Adipose tissue (tissue), 3 donors: Measurements from ENCODE around the gene PLPPR2. TPM values are rescaled to one million over a fixed set of nuclear protein-coding genes. Genes with fewer than 3 reads are reported as not detected.
"Not testable (repeated sequence)": the region's sequence is repeated elsewhere in the genome, so short reads cannot be mapped to it uniquely, and the experiment has no call there.

Experiments used
- H3K27ac ChIP-seq: one replicate; pipeline ENCODE4 v1.5.1; 2013; ENCODE audit warnings: low read depth, low read length
- WGBS, 3 donors: extraction: QIAGEN DNeasy Blood & Tissue Kit; methylation state at CpG; one replicate each; pipeline ENCODE4 v1.1.7; 2013; 5-methylcytosine and 5-hydroxymethylcytosine counted together
- polyA plus RNA-seq, 3 donors: library from polyadenylated mRNA; stranded (reverse); fragments of 200-250 nt; gene quantifications; one replicate each; pipeline ENCODE4 v1.2.3, GENCODE V29; 2013
- donor health status: healthy with polysubstance abuse.
- donor health status: Bipolar disorder and iron deficiency.
- donor health status: healthy.

The PLPPR2 gene
- polyA plus RNA-seq, 3 donors: 5.9 to 18.3 (median 17.9) TPM

- no peak overlapping the region for H3K27ac ChIP-seq
- WGBS, 3 donors: 11 to 24% (median 22%) methylated on average over 17 to 21 of the region's 21 CpGs
Measured at GRCh38 chr19:11338569-11339253, 16.5 kb upstream of the PLPPR2 start.

- H3K27ac ChIP-seq: no peak within 1 kb of the TSS
- 5 to 6% (median 6%) methylated on average over 47 to 53 of the region's 53 CpGs for WGBS, 3 donors
Measured at GRCh38 chr19:11339254-11340098, 15.8 kb upstream of the PLPPR2 start, which contains the start of gene RAB3D. RAB3D (minus strand) TSS chr19:11339657; CDS start chr19:11337399, 2,258 bp downstream.

GRCh38 chr19:11340099-11340467, 15.1 kb upstream of the PLPPR2 start:
- H3K27ac ChIP-seq: not testable (repeated sequence)
- 88 to 89% (median 89%) methylated on average over 8 of the region's 8 CpGs for WGBS, 3 donors

- 91 to 93% (median 92%) methylated on average over 3 of the region's 3 CpGs for WGBS, 3 donors
Measured at GRCh38 chr19:11342429-11342828, 12.8 kb upstream of the PLPPR2 start.

GRCh38 chr19:11345122-11345803, 10.0 kb upstream of the PLPPR2 start:
- H3K27ac ChIP-seq: no peak overlapping the region
- WGBS, 3 donors: 35 to 54% (median 51%) methylated on average over 14 to 15 of the region's 15 CpGs

More at GRCh38 chr19:11342429-11342828, 12.8 kb upstream of the PLPPR2 start:
- no peak overlapping the region for H3K27ac ChIP-seq

GRCh38 chr19:11346104-11346940, 8.9 kb upstream of the PLPPR2 start, which contains the start of the genes CCDC159 and TMEM205:
CCDC159 (plus strand) TSS chr19:11346519; CDS start chr19:11346607, 88 bp downstream.
TMEM205 (minus strand) TSS chr19:11346268; CDS start chr19:11345619, 649 bp downstream.
- H3K27ac ChIP-seq: no peak within 1 kb of the TSS
- whole genome bisulfite sequencing, 3 donors: 0 to 1% (median 0%) methylated on average over 49 to 50 of the region's 50 CpGs

GRCh38 chr19:11347546-11348039, 7.6 kb upstream of the PLPPR2 start:
- H3K27ac ChIP-seq: no peak overlapping the region
- 76 to 81% (median 78%) methylated on average over 7 of the region's 7 CpGs for WGBS, 3 donors

GRCh38 chr19:11349171-11349570, 6.1 kb upstream of the PLPPR2 start:
- WGBS, 3 donors: 92 to 97% (median 94%) methylated on average over 4 of the region's 4 CpGs
- no peak overlapping the region for H3K27ac ChIP-seq

- 94 to 96% (median 96%) methylated on average over 4 of the region's 4 CpGs for WGBS, 3 donors
- H3K27ac ChIP-seq: not testable (repeated sequence)
Measured at GRCh38 chr19:11354102-11354501, 1.1 kb upstream of the PLPPR2 start.

- WGBS, 3 donors: 85 to 86% (median 85%) methylated on average over 6 of the region's 6 CpGs
- no peak overlapping the region for H3K27ac ChIP-seq
Measured at GRCh38 chr19:11356074-11356397, 804 bp downstream of the PLPPR2 start.

GRCh38 chr19:11356676-11357550, 1.7 kb downstream of the PLPPR2 start:
- 78 to 83% (median 81%) methylated on average over 10 to 11 of the region's 11 CpGs for WGBS, 3 donors
- H3K27ac ChIP-seq: no peak overlapping the region

- H3K27ac ChIP-seq: no peak overlapping the region
- 90 to 93% (median 91%) methylated on average over 11 of the region's 11 CpGs for WGBS, 3 donors
Measured at GRCh38 chr19:11359421-11359820, 4.2 kb downstream of the PLPPR2 start.

- H3K27ac ChIP-seq: no peak overlapping the region
- 47 to 82% (median 72%) methylated on average over 37 to 43 of the region's 43 CpGs for WGBS, 3 donors
Measured at GRCh38 chr19:11361037-11361770, 6.0 kb downstream of the PLPPR2 start.

- no peak overlapping the region for H3K27ac ChIP-seq
- WGBS, 3 donors: 83 to 93% (median 85%) methylated on average over 35 of the region's 35 CpGs
Measured at GRCh38 chr19:11361771-11362731, 6.8 kb downstream of the PLPPR2 start.

- WGBS, 3 donors: 89 to 92% (median 90%) methylated on average over 10 of the region's 10 CpGs
- H3K27ac ChIP-seq: no peak overlapping the region
Measured at GRCh38 chr19:11363881-11364280, 8.6 kb downstream of the PLPPR2 start.
